Endodermal cell (in vitro differentiated cells): ENCODE data around the gene ECE1. TPM values are rescaled to one million over a fixed set of nuclear protein-coding genes. Genes with fewer than 3 reads are reported as not detected.
A peak's percentile ranks its signal among the peaks of the same experiment; 100 is the strongest.

ENCODE experiments used
- DNase-seq: peaks from one replicate; pipeline ENCODE4 v3.0.0-alpha.2; 2017
- H3K27ac ChIP-seq: 2 replicates; pipeline ENCODE4 v1.5.1; 2013; ENCODE audit warnings: mild to moderate bottlenecking, low read depth, low read length, moderate library complexity
- H3K27me3 ChIP-seq: 2 replicates; pipeline ENCODE4 v1.6.1; 2013; ENCODE audit warnings: mild to moderate bottlenecking, low read length, moderate library complexity; ENCODE audit not compliant: insufficient read depth, control insufficient read depth, poor library complexity, severe bottlenecking
- H3K36me3 ChIP-seq: 2 replicates; pipeline ENCODE4 v1.7.0; 2013; ENCODE audit warnings: mild to moderate bottlenecking, low read length, moderate library complexity; ENCODE audit not compliant: control insufficient read depth, insufficient read depth
- H3K4me1 ChIP-seq: one replicate; pipeline ENCODE4 v1.7.0; 2013; ENCODE audit warnings: low read length; ENCODE audit not compliant: control insufficient read depth, insufficient read depth
- H3K4me3 ChIP-seq: 2 replicates; pipeline ENCODE4 v1.5.1; 2013; ENCODE audit warnings: mild to moderate bottlenecking, low read length, moderate library complexity
- H3K9ac ChIP-seq: 2 replicates; pipeline ENCODE4 v1.6.1; 2013; ENCODE audit warnings: mild to moderate bottlenecking, low read length, moderate library complexity; ENCODE audit not compliant: poor library complexity, severe bottlenecking; ENCODE audit errors: extremely low read depth
- H3K9me3 ChIP-seq: 2 replicates; pipeline ENCODE4 v1.6.1; 2013; ENCODE audit warnings: mild to moderate bottlenecking, low read length, moderate library complexity; ENCODE audit not compliant: control insufficient read depth
- H3K27ac Mint-ChIP-seq: 2 replicates; pipeline ENCODE4 v1.8.0; 2020; ENCODE audit warnings: mixed read lengths
- H3K27me3 Mint-ChIP-seq: 2 replicates; pipeline ENCODE4 v1.8.0; 2021; ENCODE audit warnings: mild to moderate bottlenecking, mixed read lengths; ENCODE audit not compliant: insufficient read depth
- H3K36me3 Mint-ChIP-seq: 2 replicates; pipeline ENCODE4 v1.8.0; 2020; ENCODE audit warnings: low read depth, mixed read lengths
- H3K4me1 Mint-ChIP-seq: 2 replicates; pipeline ENCODE4 v1.8.0; 2020; ENCODE audit warnings: mixed read lengths
- H3K4me3 Mint-ChIP-seq: 2 replicates; pipeline ENCODE4 v1.8.0; 2020; ENCODE audit warnings: mild to moderate bottlenecking, moderate library complexity, mixed read lengths
- H3K9me3 Mint-ChIP-seq: 2 replicates; pipeline ENCODE4 v1.8.0; 2020; ENCODE audit warnings: mild to moderate bottlenecking, mixed read lengths
- CTCF ChIP-seq: fragments of 200-600 bp; sonication (generic); conservative IDR thresholded peaks from 2 replicates; pipeline ENCODE4 v1.5.0; 2021; ENCODE audit warnings: antibody characterized with exemption, mild to moderate bottlenecking
- WGBS, 2 experiments: methylation state at CpG; one replicate each; pipeline versions ENCODE4 v1.1.5 to v1.1.7; 2013; ENCODE audit warnings: missing lambda C conversion rate in 2 of 2, mixed read lengths in 1 of 2; ENCODE audit not compliant: insufficient coverage in 1 of 2, insufficient read length in 1 of 2; 5-methylcytosine and 5-hydroxymethylcytosine counted together
- total RNA-seq, 2 donors: library from RNA; stranded (reverse); fragmentation: NEBNext Ultra II Directional in 1 of 2; extraction: Animal tissue kit (Norgen Biotek cat#: 25700) in 1 of 2; gene quantifications; 2 replicates in 1 of 2; 3 replicates in 1 of 2; pipeline ENCODE4 v1.2.1, GENCODE V29; 2021

Gene ECE1
- total RNA-seq, 2 donors from 2014 or later = 47.8 to 57.9 TPM

- H3K9me3 Mint-ChIP-seq = no peaks in the 10 kb centered on the region
- Histone ChIP-seq H3K4me3 (no peak overlapping the region), H3K4me1 (no peaks in the 10 kb centered on the region), H3K9ac (no peak overlapping the region), H3K36me3 (no peaks in the 10 kb centered on the region), H3K27me3 (peaks cover 16% of the 10 kb centered on the region), H3K27ac (no peak overlapping the region), H3K9me3 (no peaks in the 10 kb centered on the region)
- DNase-seq = no peak
- no peaks in the 10 kb centered on the region for H3K36me3 Mint-ChIP-seq
- peaks cover 73% of the 10 kb centered on the region for H3K27me3 Mint-ChIP-seq
- WGBS, 2 experiments = 83 to 86% methylated on average over 1 to 3 of the region's 3 CpGs
- no peak overlapping the region for H3K4me3 Mint-ChIP-seq
- no peak overlapping the region for H3K27ac Mint-ChIP-seq
- H3K4me1 Mint-ChIP-seq = peaks cover 21% of the 10 kb centered on the region
- peak; percentile 34 for TF ChIP-seq CTCF
Measured at GRCh38 chr1:21188235-21188634, 102.0 kb downstream of the ECE1 start.

- Histone ChIP-seq H3K36me3 (no peaks in the 10 kb centered on the region), H3K27me3 (peaks cover 16% of the 10 kb centered on the region), H3K9me3 (no peaks in the 10 kb centered on the region), H3K9ac (no peak overlapping the region), H3K4me1 (no peaks in the 10 kb centered on the region), H3K4me3 (no peak overlapping the region), H3K27ac (no peak overlapping the region)
- peaks cover 58% of the 10 kb centered on the region for H3K27me3 Mint-ChIP-seq
- H3K9me3 Mint-ChIP-seq = no peaks in the 10 kb centered on the region
- H3K36me3 Mint-ChIP-seq = no peaks in the 10 kb centered on the region
- no peak overlapping the region for H3K27ac Mint-ChIP-seq
- H3K4me1 Mint-ChIP-seq = peaks cover 9% of the 10 kb centered on the region
- no peak for DNase-seq
- 89% methylated on average over 1 to 5 of the region's 5 CpGs for WGBS, 2 experiments
- no peak for TF ChIP-seq CTCF
- no peak overlapping the region for H3K4me3 Mint-ChIP-seq
Measured at GRCh38 chr1:21185221-21185731, 105.0 kb downstream of the ECE1 start.

GRCh38 chr1:21184276-21184675 is 106.0 kb downstream of the ECE1 start:
- H3K4me3 ChIP-seq = no peak overlapping the region

More at GRCh38 chr1:21184276-21184675, 106.0 kb downstream of the ECE1 start:
- Mint-ChIP-seq H3K4me1 (no peaks in the 10 kb centered on the region), H3K27me3 (peaks cover 48% of the 10 kb centered on the region), H3K36me3 (no peaks in the 10 kb centered on the region), H3K27ac (no peak overlapping the region), H3K4me3 (no peak overlapping the region), H3K9me3 (no peaks in the 10 kb centered on the region)
- TF ChIP-seq CTCF = no peak
- Histone ChIP-seq H3K4me1 (no peaks in the 10 kb centered on the region), H3K9ac (no peak overlapping the region), H3K36me3 (no peaks in the 10 kb centered on the region), H3K27ac (no peak overlapping the region), H3K9me3 (no peaks in the 10 kb centered on the region), H3K27me3 (peaks cover 16% of the 10 kb centered on the region)
- no peak for DNase-seq
- 95% methylated on average over 1 of the region's 1 CpG; no CpG with 5 or more reads in 1 of the 2 experiments for WGBS, 2 experiments
